Mammary epithelial cell (primary cell): ENCODE results near the gene PSMB10.

Experiments
- EZH2 ChIP-seq: IDR thresholded peaks from 2 replicates; pipeline ENCODE4 v1.6.1; 2012; ENCODE audit warnings: low read length, inconsistent platforms, borderline replicate concordance
- TF ChIP-seq, protein P1 (sequence below), 2 donors: IDR thresholded peaks in 1 of 2; conservative IDR thresholded peaks in 1 of 2; 2 replicates each; pipeline ENCODE4 v1.5.1; 2011 to 2012; ENCODE audit warnings: inconsistent platforms in 2 of 2, low read length in 2 of 2, mild to moderate bottlenecking in 2 of 2, control low read depth in 1 of 2, low read depth in 1 of 2; ENCODE audit not compliant: insufficient read depth in 1 of 2; ENCODE audit errors: extremely low read depth in 1 of 2

DNA sequence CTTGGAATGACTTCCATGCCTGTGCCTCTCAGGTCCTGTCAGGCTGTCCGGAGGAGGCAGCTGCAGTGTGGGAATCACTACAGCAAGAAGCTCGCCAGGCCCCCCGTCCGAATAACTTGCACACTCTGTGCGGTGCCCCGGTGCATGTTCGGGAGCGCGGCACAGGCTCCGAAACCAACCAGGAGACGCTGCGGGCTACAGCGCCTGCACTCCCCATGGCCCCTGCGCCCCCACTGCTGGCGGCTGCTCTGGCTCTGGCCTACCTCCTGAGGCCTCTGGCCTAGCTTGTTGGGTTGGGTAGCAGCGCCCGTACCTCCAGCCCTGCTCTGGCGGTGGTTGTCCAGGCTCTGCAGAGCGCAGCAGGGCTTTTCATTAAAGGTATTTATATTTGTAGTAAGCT, 50.7 kb downstream of the PSMB10 start:
- TF ChIP-seq, protein P1, sequence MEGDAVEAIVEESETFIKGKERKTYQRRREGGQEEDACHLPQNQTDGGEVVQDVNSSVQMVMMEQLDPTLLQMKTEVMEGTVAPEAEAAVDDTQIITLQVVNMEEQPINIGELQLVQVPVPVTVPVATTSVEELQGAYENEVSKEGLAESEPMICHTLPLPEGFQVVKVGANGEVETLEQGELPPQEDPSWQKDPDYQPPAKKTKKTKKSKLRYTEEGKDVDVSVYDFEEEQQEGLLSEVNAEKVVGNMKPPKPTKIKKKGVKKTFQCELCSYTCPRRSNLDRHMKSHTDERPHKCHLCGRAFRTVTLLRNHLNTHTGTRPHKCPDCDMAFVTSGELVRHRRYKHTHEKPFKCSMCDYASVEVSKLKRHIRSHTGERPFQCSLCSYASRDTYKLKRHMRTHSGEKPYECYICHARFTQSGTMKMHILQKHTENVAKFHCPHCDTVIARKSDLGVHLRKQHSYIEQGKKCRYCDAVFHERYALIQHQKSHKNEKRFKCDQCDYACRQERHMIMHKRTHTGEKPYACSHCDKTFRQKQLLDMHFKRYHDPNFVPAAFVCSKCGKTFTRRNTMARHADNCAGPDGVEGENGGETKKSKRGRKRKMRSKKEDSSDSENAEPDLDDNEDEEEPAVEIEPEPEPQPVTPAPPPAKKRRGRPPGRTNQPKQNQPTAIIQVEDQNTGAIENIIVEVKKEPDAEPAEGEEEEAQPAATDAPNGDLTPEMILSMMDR (conservative IDR thresholded peaks at IDR 0.05 in 1 of 2, IDR thresholded peaks at IDR 0.05 in 1 of 2; ENCODE audit: extremely low read depth in 1 of 2, insufficient read depth in 1 of 2, low read depth in 1 of 2, low read length in 2 of 2), result no peak
- no peak for TF ChIP-seq EZH2
